GM19239 (cell line): ENCODE measurements around the gene SULT2B1.
"Not testable (repeated sequence)": the region's sequence is repeated elsewhere in the genome, so short reads cannot be mapped to it uniquely, and the experiment has no call there.

Source experiments
- DNase-seq: peaks from one replicate; pipeline ENCODE4 v3.0.0; 2011; ENCODE audit warnings: low spot score; ENCODE audit not compliant: insufficient read length
- FAIRE-seq: peaks from 2 replicates; lab custom pipeline; 2011; peaks lifted over from hg19 to GRCh38; lab: Jason Lieb, UNC

Gene SULT2B1

DNA sequence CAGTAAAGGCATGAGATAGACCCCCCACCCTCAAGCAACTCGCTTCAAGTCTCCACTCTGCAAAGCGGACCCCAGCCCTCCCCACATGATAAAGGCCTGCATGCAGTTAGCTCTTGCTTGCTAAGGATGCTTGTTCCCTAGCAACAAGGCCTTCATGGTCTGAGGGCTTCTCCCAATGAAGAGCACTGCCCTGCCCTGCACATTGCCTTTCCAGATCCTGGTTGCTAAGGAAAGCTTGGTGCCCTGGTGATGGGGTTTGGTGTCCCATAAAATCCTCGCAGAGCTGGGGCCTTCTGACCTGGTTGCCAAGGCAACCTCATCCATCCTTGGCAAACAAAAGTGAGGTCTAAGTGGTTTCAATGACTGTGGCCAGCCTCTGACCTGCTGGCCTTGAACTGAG lies 79.3 kb downstream of the SULT2B1 start:
- FAIRE-seq = no peak
- no peak for DNase-seq

GRCh38 chr19:48632286-48632685 lies 80.3 kb downstream of the SULT2B1 start:
- not testable (repeated sequence) for DNase-seq, FAIRE-seq

- FAIRE-seq (no peak), DNase-seq (no peak)
Observed at GRCh38 chr19:48632692-48633147, 80.7 kb downstream of the SULT2B1 start.

GRCh38 chr19:48633148-48634035 lies 81.4 kb downstream of the SULT2B1 start:
- DNase-seq (no peak), FAIRE-seq (no peak)

DNA sequence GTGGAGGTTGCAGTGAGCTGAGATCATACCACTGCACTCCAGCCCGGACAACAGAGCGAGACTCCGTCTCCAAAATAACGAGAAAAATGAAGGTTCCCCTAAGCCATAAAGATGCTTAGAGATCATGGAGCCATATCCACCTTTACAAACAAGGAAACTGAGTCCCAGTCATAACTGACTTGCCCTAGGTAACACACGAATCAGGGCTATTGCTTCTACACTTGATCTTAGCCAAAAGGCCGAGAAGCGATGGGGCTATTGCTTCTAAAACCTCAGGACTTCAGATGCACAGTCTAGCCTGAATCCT lies 82.0 kb downstream of the SULT2B1 start:
- no peak for FAIRE-seq
- no peak for DNase-seq

- DNase-seq (peak; percentile 80), FAIRE-seq (peak; percentile 98)
Observed at GRCh38 chr19:48634424-48635262, 82.7 kb downstream of the SULT2B1 start.

DNA sequence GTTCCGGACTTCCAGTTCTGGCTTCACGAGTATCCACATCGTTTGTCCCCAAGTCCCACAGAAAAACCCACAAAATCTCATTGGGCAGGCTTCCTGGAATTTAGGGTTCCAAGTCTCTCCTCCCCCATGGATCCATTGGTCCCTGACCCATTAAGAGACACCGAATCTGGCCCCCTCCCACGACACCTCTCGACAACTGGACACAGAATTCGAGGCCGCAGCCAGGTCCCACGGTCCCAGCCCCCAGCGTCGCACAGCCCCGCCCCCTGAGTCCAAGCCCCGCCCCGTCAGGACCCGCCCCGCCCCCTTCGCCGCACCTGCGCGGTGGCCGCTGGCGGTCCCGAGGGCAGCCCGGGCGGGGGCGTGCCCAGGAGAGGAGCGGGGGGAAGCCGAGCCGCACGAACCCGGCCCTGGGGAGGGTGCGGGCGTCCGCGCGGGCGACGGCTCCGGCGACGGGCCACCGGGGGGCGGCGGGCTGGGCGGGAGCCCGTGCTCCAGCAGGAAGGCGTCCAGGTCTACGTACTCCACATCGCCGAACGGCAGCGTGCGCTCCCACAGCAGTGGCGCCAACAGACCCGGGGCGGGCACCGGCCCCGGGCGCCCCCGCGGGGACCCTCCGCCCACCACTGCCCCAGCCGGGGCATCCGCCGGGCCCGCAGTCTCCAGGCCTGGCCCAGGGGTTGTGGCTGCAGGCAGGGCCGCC lies 83.4 kb downstream of the SULT2B1 start:
- DNase-seq = no peak
- FAIRE-seq = no peak

- no peak for DNase-seq
- FAIRE-seq = no peak
Observed at GRCh38 chr19:48635966-48636858, 84.2 kb downstream of the SULT2B1 start.

GRCh38 chr19:48636859-48637448 lies 85.0 kb downstream of the SULT2B1 start, which contains the start of gene DBP:
DBP (minus strand) TSS chr19:48637379; CDS start chr19:48636994, 385 bp downstream.
- peak; percentile 64 for DNase-seq
- FAIRE-seq = no peak

- peak; percentile 97 for FAIRE-seq
Observed at GRCh38 chr19:48637449-48637947, 85.5 kb downstream of the SULT2B1 start.

DNA sequence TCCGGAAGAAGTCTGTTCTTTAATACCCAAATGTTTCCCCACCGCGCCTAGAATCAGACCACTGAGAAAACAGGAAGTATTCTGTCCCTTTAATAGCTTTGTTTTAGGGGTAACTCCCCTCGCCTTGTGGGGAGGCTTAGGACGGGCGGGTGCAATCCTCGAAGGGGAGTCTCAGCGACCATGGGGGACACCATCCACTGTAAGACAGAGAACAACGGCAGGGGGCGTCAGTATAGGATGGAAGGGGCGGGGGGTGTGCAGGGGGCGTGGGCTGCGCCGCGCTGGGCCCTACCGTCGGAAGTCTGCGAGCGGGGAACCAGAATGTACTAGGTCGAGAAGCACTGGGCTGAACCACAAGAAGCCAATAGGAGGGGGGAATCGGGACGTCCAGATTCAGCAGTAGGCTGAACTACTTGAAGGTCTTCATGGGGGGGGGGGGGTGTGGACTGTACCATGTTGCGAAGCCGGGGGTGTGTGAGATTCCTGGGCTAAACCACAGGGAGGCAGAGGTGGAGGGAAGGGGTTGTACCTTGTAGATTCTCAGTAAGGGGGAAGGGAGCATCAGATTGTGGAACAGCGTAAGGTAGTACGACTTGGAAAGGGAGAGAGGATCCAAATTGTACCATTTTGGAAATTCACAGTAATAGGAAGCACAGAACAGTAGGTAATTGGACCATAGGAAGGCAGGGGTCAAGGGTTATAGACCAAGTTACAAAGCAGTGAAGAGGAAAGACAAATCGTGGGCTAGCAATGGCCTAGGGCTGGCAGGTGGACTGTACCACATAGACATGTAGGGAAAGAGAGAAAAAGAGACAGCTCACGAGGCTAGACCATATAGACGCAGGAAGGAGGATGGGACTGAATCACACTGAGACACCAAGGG lies 86.2 kb downstream of the SULT2B1 start:
- no peak for FAIRE-seq
- DNase-seq = no peak

More at GRCh38 chr19:48637449-48637947, 85.5 kb downstream of the SULT2B1 start:
- DNase-seq = peak; percentile 88

GRCh38 chr19:48638831-48639381 lies 86.9 kb downstream of the SULT2B1 start:
- DNase-seq = no peak
- FAIRE-seq = no peak

DNA sequence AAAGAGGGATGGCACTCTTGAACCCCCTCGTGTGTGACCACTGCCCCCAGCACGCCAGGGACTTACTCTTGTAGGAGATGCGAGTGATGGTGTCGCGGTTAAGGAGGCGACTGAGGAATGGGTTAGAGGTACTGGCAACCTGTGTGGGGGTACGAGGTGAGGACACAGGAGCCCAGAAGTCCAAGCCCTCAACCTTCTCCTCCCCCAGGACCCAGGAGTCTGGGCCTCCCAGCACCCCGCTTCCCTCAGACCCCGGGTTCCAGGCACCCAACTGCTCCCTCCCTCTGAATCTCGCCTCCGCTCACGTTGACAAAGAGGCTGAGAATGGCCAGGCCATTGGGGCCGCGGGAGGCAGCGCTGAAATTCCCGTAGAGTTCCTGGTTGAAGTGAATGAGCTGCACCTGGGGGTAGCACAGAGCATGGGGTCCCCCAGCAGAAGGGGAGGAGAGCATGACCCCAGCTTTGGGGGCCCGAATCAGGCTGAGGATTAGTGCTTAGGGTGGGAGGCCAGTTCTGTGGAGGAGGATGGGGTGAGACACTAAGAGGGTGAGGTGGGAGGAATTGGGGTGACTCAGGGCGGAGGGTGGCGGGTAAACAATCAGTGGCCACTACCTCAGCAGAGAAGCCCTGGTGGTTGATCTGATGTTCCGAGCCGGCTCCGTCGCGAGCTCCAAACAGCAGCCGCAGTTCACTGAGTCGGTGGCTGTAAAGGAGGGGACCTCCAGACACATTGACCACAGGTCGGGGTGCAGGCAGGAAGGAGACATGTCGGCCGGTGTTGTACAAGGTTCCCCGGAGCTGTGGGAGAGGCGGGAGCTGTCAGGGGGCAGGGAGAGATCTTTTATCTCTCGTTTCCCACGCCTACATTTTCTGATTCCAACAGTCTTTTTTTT lies 87.8 kb downstream of the SULT2B1 start:
- no peak for DNase-seq
- no peak for FAIRE-seq

GRCh38 chr19:48641850-48642249 lies 89.9 kb downstream of the SULT2B1 start:
- DNase-seq (no peak), FAIRE-seq (no peak)

GRCh38 chr19:48642862-48643261 lies 90.9 kb downstream of the SULT2B1 start:
- no peak for DNase-seq
- FAIRE-seq = no peak

GRCh38 chr19:48644355-48644754 lies 92.4 kb downstream of the SULT2B1 start:
- FAIRE-seq = no peak
- DNase-seq = no peak
